ENCODE measurements around the gene FSHB. TPM values are rescaled to one million over a fixed set of nuclear protein-coding genes. Genes with fewer than 3 reads are reported as not detected.

FSHB gene
- total RNA-seq (ENCODE audit: low replicate concordance): not detected in 2 replicates

- Histone ChIP-seq H3K79me2 (ENCODE audit: low read depth) (no peaks in the 10 kb centered on the region), H3K27me3 (no peaks in the 10 kb centered on the region), H3K4me2 (no peak within 1 kb of the TSS), H3K4me3 (no peak within 1 kb of the TSS), H3F3A (ENCODE audit: low read depth) (no peaks in the 10 kb centered on the region), H4K20me1 (ENCODE audit: low read depth) (no peaks in the 10 kb centered on the region), H3K9ac (no peak within 1 kb of the TSS), H2AFZ (replicated peaks) (no peak within 1 kb of the TSS), H3K27ac (no peak within 1 kb of the TSS), H3K36me3 (no peaks in the 10 kb centered on the region), H3K9me3 (ENCODE audit: low read depth) (no peaks in the 10 kb centered on the region), H3K4me1 (no peaks in the 10 kb centered on the region)
- Mint-ChIP-seq H3K36me3 (no peaks in the 10 kb centered on the region), H3K4me3 (no peak within 1 kb of the TSS), H3K9me3 (peaks cover 4% of the 10 kb centered on the region), H3K27me3 (ENCODE audit: insufficient read depth, low read depth) (peaks cover 4% of the 10 kb centered on the region), H3K4me1 (no peaks in the 10 kb centered on the region), H3K27ac (no peak within 1 kb of the TSS)
- TF ChIP-seq, protein P1, sequence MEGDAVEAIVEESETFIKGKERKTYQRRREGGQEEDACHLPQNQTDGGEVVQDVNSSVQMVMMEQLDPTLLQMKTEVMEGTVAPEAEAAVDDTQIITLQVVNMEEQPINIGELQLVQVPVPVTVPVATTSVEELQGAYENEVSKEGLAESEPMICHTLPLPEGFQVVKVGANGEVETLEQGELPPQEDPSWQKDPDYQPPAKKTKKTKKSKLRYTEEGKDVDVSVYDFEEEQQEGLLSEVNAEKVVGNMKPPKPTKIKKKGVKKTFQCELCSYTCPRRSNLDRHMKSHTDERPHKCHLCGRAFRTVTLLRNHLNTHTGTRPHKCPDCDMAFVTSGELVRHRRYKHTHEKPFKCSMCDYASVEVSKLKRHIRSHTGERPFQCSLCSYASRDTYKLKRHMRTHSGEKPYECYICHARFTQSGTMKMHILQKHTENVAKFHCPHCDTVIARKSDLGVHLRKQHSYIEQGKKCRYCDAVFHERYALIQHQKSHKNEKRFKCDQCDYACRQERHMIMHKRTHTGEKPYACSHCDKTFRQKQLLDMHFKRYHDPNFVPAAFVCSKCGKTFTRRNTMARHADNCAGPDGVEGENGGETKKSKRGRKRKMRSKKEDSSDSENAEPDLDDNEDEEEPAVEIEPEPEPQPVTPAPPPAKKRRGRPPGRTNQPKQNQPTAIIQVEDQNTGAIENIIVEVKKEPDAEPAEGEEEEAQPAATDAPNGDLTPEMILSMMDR (IDR thresholded peaks at IDR 0.05): no peak
- TF ChIP-seq EZH2 (IDR thresholded peaks at IDR 0.05) (no peak), EZH2phosphoT487 (IDR thresholded peaks at IDR 0.05) (no peak)
- no peak for DNase-seq (ENCODE audit: low spot score)
Observed at GRCh38 chr11:30230714-30231113, at the start of gene FSHB. FSHB (plus strand) TSS chr11:30231014; CDS start chr11:30231903, 889 bp downstream.

DNA sequence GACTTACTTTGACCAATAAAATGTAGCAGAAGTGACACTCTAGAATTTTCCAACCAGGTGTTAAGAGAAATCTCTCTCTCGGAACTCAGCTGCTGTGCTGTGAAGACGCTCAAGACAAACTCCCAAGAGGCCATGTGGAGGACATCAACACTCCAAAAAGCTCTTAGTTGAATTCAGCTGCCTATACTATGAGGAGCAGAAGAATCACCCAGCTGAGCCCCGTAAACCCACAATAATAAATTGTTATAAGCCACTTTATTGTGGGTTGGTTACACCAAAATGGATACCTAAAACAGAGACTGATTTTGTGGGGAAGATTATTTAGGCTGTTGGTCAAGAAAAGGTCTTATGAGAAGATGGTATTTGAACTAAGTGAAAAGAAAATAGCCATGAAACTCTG lies 44.1 kb upstream of the FSHB start:
- Histone ChIP-seq H3K4me2 (no peak overlapping the region), H4K20me1 (ENCODE audit: low read depth) (no peaks in the 10 kb centered on the region), H3K9me3 (ENCODE audit: low read depth) (no peaks in the 10 kb centered on the region), H3K36me3 (no peaks in the 10 kb centered on the region), H3K27me3 (no peaks in the 10 kb centered on the region), H3K4me1 (no peaks in the 10 kb centered on the region), H3K79me2 (ENCODE audit: low read depth) (no peaks in the 10 kb centered on the region), H3K27ac (no peak overlapping the region), H3K4me3 (no peak overlapping the region), H3K9ac (no peak overlapping the region), H2AFZ (replicated peaks) (no peak overlapping the region), H3F3A (ENCODE audit: low read depth) (no peaks in the 10 kb centered on the region)
- Mint-ChIP-seq H3K27ac (no peak overlapping the region), H3K9me3 (peaks cover 6% of the 10 kb centered on the region), H3K4me1 (no peaks in the 10 kb centered on the region), H3K4me3 (no peak overlapping the region), H3K36me3 (no peaks in the 10 kb centered on the region), H3K27me3 (ENCODE audit: insufficient read depth, low read depth) (no peaks in the 10 kb centered on the region)
- DNase-seq (ENCODE audit: low spot score): no peak
- TF ChIP-seq, protein P1 (IDR thresholded peaks at IDR 0.05): no peak
- no peak for TF ChIP-seq EZH2 (IDR thresholded peaks at IDR 0.05)
- TF ChIP-seq EZH2phosphoT487 (IDR thresholded peaks at IDR 0.05): no peak

- H4K20me1 ChIP-seq (ENCODE audit: low read depth): no peaks in the 10 kb centered on the region
- Mint-ChIP-seq H3K27ac (no peak overlapping the region), H3K4me3 (no peak overlapping the region), H3K27me3 (ENCODE audit: insufficient read depth, low read depth) (no peaks in the 10 kb centered on the region), H3K9me3 (no peaks in the 10 kb centered on the region), H3K4me1 (no peaks in the 10 kb centered on the region), H3K36me3 (no peaks in the 10 kb centered on the region)
- no peak overlapping the region for H2AFZ ChIP-seq (replicated peaks)
- no peaks in the 10 kb centered on the region for H3K27me3 ChIP-seq
- H3K4me1 ChIP-seq: no peaks in the 10 kb centered on the region
- H3K79me2 ChIP-seq (ENCODE audit: low read depth): no peaks in the 10 kb centered on the region
- no peak overlapping the region for H3K27ac ChIP-seq
- H3K4me2 ChIP-seq: no peak overlapping the region
- H3F3A ChIP-seq (ENCODE audit: low read depth): no peaks in the 10 kb centered on the region
- DNase-seq (ENCODE audit: low spot score): no peak
- no peak overlapping the region for H3K9ac ChIP-seq
- no peaks in the 10 kb centered on the region for H3K36me3 ChIP-seq
- TF ChIP-seq EZH2 (IDR thresholded peaks at IDR 0.05) (no peak), EZH2phosphoT487 (IDR thresholded peaks at IDR 0.05) (no peak)
- TF ChIP-seq, protein P1 (IDR thresholded peaks at IDR 0.05): no peak
- H3K9me3 ChIP-seq (ENCODE audit: low read depth): no peaks in the 10 kb centered on the region
- H3K4me3 ChIP-seq: no peak overlapping the region
Observed at GRCh38 chr11:30192620-30193019, 38.2 kb upstream of the FSHB start.

Measured in neural progenitor cell (in vitro differentiated cells).